CD4-positive, alpha-beta T cell treated with Interleukin-12 subunit alpha and Interleukin-12 subunit beta, for 1 hour (primary cell): ENCODE measurements around the gene CCDC74B.
"Not testable (repeated sequence)": the region's sequence is repeated elsewhere in the genome, so short reads cannot be mapped to it uniquely, and the experiment has no call there.

Experiments used
- DNase-seq: peaks from one replicate; pipeline ENCODE4 v3.0.0-alpha.2; 2020

Gene CCDC74B

DNA sequence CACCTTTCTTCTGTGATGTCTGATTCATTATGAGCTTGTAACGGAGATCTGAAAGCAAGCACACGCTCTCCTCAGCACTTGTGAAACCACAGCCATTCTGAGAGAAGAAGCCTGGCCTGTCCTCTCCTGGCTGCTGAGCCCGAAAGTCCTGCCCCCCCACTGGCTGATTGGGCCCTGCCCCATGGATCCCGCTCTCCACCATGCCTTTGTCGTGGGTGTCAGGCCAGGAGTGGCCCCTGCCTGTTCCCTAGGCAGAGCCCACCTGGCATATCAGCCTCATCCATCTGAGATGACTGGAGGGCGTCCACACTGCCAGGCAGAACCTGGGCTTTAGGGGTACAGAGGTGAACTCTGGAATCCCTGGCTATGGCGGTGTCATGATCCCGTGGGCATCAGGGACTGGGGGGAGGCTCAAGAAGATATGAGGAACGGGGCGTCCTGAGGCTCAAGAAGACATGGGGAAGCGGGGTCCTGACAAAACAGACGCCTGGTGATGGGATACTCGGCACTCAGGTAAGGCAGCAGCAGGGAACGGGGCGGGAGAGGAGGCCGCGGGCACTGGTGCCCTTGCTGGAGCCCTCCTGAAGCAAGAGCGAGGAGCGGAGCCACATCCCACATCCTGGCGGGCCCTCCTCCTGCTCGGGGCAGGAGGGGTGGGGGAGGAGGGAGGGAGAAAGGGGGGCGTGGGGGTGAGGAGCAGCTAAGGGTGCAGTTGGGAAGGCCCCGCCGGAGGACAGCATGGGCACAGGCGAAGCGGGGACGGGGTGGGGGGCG, 1.5 kb downstream of the CCDC74B start:
- not testable (repeated sequence) for DNase-seq

DNA sequence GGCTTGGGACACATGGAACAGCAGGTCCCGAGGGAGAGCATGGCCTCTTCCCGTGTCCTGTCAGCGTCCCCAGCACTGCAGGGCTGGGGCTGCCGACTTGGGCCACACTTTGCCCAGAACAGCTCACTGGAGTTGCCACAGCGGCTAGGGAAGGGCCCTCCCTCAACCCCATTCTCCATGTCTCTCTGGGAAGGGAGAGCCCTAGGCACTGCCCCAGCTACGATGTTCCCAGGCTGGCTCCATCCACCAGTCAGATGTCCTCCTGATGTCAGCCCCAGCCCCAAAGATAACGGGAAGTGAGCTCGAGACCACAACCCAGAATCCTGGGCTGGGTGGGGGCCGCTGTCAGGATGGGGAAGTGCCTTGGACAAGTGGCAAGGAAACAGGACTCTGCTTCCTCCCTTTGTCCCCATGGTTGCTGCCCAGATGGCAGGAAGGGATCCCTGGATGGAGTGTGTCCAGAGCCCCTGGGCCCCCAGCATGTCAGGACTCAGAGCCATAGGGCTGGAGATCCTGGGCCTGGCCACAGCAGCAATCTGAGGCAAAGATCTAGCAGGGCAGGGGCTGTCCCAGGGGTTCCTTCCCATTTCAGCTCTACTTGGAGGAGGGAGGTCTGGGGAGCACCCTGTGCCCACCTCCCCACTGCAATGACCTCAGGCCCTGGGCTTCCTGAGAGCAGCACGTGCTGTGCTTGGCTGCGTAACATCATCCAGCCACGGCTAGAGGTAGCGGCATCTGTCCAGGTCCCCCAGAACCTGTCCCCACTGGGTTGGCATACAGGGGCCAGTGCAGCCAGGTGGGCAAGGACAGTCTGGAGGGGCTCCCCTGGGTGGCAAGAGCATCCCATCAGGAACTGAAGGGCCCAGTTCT, 2.3 kb downstream of the CCDC74B start:
- not testable (repeated sequence) for DNase-seq

DNA sequence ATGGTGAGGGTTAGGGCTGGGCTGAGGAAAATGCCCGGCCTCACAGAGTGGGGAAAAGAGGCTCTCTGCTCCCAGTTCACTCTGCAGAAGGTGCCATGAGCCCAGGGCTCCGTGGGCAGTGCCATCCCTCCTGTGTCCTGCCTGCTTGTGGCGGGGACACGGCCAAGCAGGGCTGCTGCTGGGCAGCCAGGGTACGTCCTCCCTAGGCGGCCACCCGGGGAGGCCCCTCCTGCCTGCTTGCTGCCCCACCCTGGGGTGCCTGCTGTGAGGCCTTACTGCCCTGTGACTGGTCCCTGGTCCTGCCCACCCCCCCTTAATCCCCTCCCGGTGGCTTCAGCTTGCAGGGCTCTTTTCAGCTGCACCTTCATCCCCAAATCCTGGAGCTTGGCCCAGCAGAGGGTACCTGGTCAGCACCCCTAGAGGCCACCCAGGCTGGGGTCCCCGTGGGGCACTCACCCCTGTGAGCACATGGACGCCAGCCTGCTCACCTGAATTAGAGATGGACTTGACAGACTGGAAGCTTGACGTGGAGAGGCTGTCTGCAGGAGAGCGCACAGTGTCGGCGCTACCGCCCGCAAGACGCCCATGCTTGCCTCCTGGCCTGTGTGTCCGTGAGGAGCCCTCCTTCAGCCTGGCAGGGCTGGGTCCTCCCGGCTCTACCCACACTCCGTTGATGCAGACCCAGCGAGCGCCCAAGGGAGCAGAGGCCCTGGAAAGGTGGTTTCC, 3.1 kb downstream of the CCDC74B start:
- not testable (repeated sequence) for DNase-seq

DNA sequence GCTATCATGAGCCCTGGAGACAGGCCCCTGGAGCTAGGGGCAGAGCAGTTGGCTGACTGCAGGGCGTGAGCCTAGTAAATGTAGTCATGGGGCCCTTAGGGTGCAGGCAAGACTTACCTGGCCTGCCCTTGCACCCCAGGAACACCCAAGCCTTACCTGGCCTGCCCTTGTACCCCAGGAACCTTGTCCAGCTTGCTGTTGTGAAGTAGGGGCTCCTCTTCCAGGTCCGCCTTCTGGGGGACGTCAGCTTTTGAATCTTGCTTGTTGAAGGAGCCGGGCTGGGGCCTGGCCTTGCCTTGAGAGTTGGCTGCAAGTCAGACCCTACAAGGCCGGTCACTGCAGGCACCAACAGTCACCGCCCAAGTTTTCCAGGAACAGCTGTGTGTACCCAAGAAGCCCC, 3.9 kb downstream of the CCDC74B start:
- DNase-seq, result not testable (repeated sequence)

DNA sequence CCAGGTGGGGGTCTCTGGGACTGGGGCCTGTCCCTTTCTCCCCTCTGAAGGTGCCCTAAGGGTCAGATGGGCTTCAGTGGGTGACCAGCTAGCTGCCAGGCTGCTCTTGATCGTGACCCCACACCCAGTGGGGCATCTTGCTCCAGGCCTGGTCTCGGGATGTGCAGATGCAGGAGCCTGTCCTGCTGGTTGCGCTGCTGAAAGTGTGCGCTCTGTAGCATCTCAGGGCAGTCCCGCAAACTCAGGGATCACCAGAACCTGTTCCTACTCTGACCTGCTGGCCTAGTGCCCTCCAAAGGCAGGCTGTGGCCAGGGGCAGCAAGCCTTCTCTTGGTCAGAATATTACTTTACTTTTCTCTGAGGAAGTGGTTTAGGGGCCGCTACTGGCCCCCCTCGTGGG, 4.4 kb downstream of the CCDC74B start:
- DNase-seq, result not testable (repeated sequence)

DNA sequence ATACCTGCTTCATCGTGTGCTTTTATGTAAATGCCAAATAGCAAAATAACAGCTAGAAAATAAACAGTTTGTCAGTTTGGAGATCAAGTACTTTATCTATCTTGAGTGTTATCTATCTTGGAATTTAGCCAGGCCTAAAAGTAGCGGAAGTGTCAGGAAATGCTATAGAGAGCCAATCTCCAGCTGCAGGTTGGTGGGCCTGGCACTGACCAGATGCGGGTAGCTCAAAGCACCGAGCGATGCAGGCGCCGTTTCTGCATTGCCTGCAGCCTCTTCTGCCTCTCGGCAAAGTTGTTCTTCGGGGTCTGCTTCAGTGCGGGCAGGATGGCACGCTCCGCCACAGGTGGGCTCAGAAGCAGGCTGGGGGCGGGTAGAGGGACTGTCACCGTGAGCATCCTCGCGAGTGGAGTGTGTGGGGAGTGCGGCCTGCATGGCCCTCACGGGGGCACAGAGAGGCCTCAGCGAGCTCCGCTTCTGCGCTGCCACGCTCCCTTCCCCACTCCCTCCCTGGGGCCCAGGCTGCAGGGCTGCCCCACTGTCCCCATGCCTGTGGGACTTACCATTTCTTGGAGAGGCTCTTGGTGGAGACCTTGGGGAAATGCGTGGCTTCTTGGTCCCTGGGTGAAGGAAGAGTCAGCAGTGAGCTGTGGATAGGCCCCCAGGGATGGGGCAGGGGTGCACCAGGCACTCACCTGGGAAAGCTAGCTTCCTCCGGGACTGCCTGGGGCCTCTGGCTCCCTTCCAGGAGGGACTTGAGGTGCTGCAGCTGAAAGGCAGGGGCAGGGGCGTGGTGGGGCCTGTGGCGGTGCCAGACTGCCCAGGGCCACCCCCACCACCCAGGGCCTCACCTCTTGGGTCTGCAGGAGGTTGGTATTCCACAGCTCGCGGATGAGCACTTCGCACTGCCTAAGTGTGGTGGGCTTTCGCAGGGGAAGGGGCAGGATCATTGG, 5.3 kb downstream of the CCDC74B start:
- DNase-seq, result not testable (repeated sequence)

DNA sequence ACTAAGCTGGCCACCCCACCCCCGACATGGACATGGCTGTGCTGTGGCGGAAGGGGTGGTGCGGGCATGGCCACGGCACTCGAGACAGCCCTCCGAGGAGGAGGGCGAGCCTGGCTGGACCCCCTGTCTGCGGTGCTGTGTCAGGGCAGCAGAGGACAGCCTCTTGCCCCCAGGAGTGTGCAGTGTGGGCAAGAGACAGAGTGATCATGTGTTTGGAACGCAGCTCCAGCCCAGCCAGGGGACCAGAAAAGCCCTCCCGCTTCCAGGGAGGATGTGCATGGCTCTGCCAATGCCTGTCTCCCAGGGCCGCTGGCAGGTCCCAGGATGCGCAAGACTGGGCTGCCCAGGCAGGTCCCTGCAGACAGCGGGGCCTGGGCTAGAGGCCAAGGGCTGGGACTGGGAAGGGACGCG, 6.1 kb downstream of the CCDC74B start:
- DNase-seq, result not testable (repeated sequence)

DNA sequence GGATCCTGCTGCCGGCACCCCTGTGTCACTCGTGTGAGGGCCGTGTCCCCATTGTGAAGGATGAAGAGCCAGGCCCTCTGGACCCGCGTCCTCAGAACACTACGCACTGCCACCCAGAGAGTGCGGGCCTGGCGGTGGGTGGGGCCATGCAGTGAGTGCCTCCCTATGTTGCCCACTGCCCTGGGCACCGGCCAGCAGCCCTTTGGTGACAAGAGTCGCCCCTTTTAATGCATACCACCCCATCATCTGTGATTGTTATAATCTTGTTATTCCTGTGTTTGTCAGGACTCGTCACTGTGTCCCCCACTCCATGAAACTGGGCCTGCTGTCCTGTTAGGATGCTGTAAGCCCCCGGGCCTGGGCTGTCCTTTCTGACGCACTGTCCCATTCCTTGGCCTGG, 6.6 kb downstream of the CCDC74B start:
- not testable (repeated sequence) for DNase-seq

DNA sequence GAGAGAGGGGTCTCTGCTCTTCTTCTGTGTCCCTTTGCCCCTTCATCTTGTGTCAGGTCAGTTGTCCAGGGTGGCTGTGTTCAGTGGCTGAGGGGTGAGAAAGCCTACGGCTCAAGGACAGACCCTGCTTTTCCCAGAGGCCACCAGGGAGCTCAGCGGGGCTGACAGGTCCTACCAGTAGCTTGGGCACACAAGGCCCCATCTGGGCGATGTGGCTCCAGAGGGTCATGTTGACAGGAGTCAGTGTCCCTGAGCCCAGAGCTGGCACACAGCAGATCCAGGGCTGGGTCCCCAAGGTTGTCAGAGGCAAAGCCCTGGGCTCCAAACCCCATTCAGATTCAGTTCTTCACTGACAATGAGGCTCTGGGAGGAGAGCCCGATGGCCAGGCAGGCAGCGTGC, 7.8 kb downstream of the CCDC74B start:
- DNase-seq, result not testable (repeated sequence)

DNA sequence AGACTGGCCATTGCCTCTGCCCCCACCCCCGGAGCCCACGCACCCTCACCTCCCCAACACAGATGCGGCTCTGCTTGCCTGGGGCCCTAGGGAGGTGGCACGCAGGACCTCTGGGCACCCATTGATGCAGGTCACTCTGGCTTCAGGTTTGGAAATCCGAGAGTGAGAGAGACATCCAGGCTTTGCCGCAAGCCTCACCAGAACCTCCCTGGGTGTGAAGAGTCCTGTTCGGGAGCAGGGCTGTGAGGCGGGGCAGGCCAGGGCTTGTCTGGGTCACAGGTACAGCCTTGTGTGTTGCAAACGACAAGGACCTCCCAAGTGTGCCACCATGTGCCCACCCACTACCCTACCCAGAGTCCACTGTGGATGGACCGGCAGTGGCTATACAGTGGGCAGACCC, 8.4 kb downstream of the CCDC74B start:
- DNase-seq, result not testable (repeated sequence)

DNA sequence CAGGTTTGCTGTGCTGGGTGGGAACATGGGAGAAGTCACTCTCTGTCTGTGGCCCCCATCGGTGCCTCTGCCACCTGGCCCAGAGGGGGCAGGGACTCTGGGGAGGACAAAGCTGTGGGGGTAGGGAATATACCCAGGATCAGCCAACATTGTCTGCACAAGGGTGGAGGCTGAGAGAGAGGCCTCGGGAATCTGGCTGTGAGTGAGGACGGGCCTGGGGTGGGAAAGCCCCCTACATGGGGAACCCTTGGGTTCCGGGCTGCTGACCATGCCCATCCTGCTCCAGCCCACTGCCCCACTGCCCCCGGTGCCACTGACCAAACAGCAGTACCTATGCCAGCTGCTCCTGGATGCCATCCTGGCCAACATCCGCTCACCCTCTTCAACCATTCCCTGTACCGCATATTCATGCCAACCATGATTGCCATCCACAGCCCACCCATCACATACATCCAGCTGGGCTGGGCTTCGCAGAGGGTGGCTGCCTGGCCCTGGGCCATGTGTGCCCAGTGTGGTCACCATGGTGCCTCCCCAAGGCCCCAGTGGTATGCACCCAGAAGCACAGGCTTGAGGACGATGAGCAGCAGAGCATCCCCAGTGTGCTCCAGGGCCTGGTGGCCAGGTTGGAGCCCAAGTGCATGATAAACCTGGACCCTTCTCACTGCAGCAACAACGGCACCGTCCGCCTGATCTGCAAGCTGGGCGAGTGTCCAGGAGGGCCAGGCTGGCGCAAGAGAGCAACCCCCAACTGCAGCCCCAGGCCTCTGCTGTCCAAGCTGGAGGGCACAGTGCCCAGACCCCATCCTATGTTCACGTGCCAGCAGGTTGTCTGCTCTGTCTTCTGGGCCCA, 9.0 kb downstream of the CCDC74B start:
- DNase-seq, result no peak

DNA sequence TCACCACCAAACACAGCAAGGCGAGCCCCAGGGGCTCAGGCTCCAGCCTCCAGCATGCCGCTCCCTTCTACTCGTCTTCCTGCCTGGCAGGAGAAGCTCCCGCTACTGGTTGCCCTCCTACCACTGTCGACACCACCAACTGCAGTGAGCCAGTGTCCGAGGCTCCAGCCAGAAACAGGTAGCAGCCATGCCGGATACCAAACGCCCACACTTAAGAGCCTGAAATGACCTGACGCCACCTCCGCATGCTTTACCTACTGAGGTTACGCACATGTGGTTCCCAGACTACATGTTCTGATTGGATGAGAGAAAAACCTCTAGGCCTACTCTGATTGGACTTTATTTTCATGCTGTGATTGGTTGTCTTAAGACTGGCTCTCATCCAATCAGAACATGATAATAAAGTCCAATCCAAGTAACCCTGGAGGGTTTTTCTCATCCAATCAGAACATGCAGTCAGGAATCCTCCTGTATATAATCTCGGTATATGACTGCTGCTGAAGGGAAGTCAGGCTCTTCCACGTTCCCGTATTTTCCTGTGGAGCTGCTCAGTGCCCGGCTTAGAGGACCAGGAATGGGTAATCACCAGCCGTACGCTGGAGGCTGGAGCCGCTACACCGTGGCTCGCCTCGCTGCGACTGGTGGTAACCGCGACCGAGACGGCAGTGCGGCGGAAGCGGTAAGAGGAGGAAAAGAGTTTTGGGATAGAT, 15.6 kb downstream of the CCDC74B start, which contains the start of gene POTEF:
TSS of gene POTEF (minus strand) at position 103 of the 710 bp plus-strand sequence. CDS start 8,707 bp downstream, outside the sequence.
- DNase-seq, result not testable (repeated sequence)

DNA sequence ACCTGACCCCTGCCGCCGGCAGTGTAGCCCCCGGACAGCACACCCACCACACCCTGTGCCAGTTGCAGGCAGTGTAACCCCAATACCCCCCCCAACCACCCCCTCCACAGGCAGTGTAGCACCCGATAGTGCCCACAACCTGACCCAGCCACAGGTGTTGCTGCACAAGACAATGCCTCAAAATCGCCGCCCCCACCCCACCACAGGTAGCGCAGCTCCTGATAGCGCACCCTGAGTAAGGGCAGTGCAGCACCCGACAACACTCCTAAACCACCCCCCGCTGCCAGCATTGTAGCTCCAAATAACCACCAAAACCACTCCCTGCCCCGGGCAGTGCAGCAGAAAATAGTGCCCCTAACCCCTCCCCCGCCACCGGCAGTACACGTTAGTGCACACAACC, 16.4 kb downstream of the CCDC74B start:
- DNase-seq, result not testable (repeated sequence)

DNA sequence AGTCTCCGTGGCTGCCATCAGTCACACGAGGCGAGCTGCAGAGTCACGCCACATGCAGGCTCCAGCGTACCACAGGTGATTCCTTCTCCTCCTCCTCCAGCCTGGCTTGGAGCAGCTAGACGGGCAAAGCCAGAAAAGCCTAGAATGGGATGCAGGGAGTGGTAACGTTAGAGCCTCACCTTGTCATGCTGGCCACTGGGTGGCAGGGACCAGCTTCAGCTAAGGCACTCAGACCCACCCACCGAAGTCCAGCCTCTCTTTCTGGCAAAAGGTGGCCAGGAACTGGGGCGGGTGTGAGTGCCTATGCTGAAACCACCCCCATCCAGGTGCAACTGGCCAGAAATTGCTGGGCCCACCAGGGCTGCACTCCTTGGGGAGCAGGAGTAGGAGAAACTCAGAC, 17.2 kb downstream of the CCDC74B start:
- DNase-seq, result not testable (repeated sequence)

DNA sequence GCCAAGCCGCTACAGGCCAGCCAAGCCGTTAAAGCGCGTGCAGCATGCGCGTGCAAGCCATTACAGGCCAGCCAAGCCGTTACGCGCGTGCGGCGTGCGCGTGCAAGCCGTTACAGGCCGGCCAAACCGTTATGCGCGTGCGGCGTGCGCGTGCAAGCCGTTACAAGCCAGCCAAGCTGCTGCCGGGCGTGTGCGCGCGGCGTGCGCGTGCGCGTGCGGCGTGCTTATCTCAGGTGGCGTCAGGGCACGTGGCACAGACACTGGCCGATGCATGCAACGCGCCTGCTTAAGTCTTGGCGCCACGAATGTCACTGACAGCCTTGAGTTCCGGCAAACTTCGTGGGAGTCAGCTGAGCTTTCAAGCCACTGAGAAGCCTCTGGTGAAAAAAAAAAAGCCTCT, 24.0 kb downstream of the CCDC74B start:
- not testable (repeated sequence) for DNase-seq

DNA sequence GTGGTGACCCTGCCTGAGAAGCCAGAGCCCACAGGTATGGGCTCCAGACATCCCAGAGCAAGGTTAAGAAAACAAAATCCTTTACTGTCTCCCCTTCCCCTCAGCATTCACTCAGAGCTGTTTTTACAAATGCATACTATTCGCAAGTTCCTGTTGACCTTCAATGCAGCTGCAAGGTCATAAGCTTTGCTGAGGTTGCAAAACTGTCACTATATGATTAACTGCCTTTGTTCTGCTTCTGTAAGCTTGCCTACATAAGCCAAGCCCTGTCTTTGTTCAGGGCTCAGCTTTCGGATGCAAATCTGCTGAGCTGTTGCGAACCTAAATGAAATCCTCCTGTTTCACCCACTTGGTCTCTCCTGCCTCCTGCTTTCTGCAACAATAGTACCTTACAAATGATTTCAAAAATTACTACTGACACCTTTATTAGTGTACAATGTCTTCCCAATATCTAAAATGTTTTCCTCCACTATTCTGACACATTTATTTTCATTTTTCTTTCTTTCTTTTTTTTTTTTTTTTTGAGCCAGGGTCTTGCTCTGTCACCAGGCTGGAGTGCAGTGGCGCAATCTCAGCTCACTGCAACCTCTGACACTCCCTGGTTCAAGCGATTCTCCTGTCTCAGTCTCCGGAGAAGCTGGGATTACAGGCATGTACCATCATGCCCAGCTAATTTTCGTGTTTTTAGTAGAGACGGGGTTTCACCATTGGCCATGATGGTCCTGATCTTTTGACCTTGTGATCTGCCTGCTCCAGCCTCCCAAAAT, 42.1 kb downstream of the CCDC74B start:
- DNase-seq, result not testable (repeated sequence)
